GM10248 (cell line): ENCODE measurements around the gene MYBPC3.

Experiments
- CTCF ChIA-PET: fragments of 300-600 bp; sonication (Branson Sonifier 250); formaldehyde crosslinking; extraction: SDS; loops from one replicate; lab custom pipeline; 2021; ENCODE audit warnings: antibody characterized with exemption; lab: Yijun Ruan, JAX
- POLR2A ChIA-PET: fragments of 350-650 bp; sonication (Branson Sonifier 250); formaldehyde crosslinking; extraction: SDS; loops from one replicate; lab custom pipeline; 2020; ENCODE audit warnings: antibody characterized with exemption; lab: Yijun Ruan, JAX
- DNase-seq: peaks from one replicate; pipeline ENCODE4 v3.0.0; 2012; ENCODE audit errors: extremely low spot score
- TF ChIP-seq, protein P1 (sequence below): IDR thresholded peaks from 2 replicates; pipeline ENCODE4 v1.5.1; 2012; ENCODE audit warnings: mild to moderate bottlenecking, low read depth; ENCODE audit errors: extremely low read depth, missing control alignments, control extremely low read depth

The MYBPC3 gene

DNA sequence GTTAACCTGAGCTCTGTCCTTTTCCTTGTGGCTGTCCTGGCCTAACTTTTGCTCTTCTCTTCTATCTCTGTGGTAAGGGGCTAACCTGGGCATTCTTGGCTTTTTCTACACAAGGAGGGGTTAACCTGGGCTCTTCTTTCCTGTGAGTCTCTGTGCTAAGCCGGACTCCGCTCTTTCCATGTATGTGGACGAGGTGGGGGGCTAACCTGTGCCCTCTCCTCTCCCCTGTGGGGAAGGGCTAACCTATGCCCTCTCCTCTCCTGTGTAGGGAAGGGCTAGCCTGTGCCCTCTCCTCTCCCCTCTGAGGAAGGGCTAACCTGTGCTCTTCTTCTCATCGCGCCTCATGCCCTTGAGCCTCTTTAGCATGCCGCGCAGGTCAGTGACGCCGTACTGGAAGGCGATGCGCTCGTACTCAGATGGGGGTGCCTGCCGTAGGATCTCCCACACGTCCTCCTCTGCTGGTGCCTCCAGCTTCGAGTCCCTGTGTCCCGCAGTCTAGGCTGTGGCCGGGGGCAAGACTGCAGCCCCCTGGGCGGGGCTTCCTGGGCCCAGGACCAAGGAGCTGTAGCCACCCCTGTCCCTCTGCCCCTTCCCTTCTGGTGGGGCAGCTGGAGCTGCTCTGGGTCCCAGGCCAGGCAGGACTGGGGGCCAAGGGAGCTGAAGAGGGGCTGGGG lies 6.5 kb downstream of the MYBPC3 start:
- TF ChIP-seq, protein P1, sequence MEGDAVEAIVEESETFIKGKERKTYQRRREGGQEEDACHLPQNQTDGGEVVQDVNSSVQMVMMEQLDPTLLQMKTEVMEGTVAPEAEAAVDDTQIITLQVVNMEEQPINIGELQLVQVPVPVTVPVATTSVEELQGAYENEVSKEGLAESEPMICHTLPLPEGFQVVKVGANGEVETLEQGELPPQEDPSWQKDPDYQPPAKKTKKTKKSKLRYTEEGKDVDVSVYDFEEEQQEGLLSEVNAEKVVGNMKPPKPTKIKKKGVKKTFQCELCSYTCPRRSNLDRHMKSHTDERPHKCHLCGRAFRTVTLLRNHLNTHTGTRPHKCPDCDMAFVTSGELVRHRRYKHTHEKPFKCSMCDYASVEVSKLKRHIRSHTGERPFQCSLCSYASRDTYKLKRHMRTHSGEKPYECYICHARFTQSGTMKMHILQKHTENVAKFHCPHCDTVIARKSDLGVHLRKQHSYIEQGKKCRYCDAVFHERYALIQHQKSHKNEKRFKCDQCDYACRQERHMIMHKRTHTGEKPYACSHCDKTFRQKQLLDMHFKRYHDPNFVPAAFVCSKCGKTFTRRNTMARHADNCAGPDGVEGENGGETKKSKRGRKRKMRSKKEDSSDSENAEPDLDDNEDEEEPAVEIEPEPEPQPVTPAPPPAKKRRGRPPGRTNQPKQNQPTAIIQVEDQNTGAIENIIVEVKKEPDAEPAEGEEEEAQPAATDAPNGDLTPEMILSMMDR: no peak
- ChIA-PET CTCF (interaction anchor here (1.2 to 1.5 kb wide), 3 partner anchors 19 to 28 kb away, joined by 3 to 4 read pairs (median 4); no protein-coding TSS in a partner anchor), POLR2A (no interaction called here)
- no peak for DNase-seq

DNA sequence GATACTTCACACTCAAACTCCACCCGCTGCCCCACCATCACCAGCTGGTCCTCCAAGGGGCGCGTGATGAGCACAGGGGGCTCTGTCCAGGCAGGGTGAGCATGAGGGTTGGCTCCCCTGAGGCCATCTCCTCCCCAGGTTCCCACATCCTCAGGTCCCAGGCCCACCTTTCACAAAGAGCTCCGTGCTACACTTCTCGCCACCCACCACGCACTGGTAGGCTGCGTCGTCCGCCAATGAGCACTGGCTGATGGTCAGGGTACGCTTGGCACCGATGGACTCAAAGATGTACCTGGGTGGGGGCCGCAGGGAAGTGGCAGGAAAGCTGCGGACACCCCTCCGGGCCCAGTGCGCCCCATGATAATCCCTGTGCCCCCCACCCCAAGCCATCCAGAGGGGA lies 9.6 kb downstream of the MYBPC3 start:
- no peak for DNase-seq
- ChIA-PET POLR2A (interaction anchor here (0.5 kb wide), 1 partner anchor 344 kb away, joined by 11 read pairs; no protein-coding TSS in a partner anchor), CTCF (no interaction called here)
- TF ChIP-seq, protein P1: no peak

DNA sequence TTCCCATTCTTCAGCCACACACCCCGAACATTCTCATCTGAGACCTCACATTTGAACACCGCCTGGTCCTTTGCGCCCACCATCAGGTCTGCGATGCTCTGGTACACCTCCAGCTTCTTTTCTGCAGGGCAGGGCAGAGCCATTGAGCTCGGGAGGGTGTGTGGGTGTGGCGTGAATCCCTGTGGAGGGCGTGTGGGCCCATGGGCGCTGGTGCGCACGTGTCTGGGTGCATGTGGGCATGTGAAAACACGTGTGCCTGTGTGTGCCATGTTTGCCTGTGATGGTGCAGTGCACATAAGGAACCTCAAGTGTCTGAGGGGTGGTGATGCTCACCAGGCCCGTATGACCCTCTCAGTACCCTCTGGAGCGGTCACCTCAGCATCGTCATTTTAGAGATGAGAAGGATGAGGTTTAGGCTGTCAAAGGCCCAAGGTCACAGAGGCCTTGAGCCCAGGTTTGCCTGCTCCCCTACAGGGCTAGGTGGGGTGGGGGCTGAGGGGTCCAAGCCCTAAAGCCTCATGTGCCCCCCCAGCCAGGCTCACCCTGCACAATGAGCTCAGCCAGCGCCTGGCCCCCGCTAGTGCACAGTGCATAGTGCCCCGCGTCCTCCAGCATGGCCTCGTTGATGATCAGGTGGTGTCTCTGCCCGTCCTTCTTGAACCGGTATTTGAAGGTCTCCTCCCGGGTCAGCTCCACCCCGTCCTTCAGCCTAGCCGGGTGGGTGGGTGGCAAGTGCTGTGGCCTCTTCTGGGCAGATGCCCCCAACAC lies 10.3 kb downstream of the MYBPC3 start:
- DNase-seq: no peak
- ChIA-PET POLR2A (no interaction called here), CTCF (interaction anchor here (1.1 kb wide), 1 partner anchor 21 kb away, joined by 3 read pairs; no protein-coding TSS in a partner anchor)
- TF ChIP-seq, protein P1: no peak

DNA sequence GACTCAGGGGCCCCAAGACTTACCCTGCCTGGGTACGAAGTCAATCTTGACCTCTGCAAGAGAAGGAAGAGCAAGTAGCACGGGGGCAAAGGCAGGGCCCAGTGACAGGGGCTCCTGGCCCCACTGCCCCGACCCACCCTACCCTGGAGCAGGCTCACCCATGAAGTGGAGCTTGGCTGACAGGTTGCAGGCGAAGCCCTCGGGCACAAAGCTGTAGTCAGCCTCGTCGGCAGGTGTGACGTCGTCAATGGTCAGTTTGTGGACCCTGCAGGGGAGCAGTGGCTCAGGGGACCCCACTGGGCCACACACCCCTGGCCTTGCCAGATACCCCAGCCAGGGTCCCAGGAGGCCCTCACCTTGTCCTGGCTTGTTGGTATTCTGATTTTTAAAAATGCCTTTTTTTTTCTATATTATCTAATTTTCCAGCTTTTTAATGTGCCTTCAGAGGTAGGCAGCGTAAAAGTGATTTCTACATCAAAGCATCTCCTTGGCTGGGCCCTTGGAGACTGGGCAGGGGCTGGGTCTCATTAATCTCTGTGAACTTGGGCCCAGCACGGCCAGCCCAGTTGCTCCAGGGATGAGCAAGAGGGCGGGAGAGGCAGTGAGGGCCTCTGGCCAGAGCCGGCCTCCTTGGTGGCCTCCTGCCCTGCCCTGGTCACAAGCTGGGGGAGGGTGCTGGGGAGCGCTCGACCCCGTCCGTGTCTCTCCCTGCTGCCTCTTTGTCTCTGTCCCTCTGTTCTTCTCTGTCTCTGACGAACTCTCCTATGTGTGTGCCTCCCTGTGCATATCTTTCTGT lies 11.3 kb downstream of the MYBPC3 start:
- TF ChIP-seq, protein P1: no peak
- DNase-seq: no peak
- ChIA-PET POLR2A (interaction anchor here (0.6 kb wide), 1 partner anchor 200 kb away, joined by 3 read pairs; no protein-coding TSS in a partner anchor), CTCF (interaction anchor here (1.1 kb wide), 2 partner anchors 20 to 33 kb away, joined by 3 read pairs; no protein-coding TSS in a partner anchor)

DNA sequence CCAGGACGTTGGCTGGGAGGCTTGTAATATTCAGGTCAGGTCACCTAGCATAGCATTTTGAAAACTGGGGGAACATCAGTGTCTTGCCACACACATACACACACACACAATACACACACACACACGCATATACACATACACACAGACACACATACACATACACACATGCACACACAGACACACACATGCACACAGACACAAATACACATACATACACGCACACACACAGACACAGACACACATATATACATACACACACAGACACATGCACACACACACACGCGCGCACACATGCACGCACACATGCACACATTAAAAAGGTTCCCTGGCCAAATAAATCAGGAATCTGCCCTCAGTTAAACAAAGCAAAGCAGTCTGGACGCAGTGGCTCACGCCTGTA lies 12.5 kb downstream of the MYBPC3 start:
- TF ChIP-seq, protein P1: no peak
- CTCF ChIA-PET: no interaction called here
- POLR2A ChIA-PET: no interaction called here
- no peak for DNase-seq
